Loucy (cell line): Measurements from ENCODE around the gene BANP.

Experiments used
- H2AFZ ChIP-seq: fragments of 200-600 bp; sonication (generic); 2 replicates; pipeline ENCODE4 v1.6.0; 2016; ENCODE audit warnings: antibody characterized with exemption, mild to moderate bottlenecking, low read length, moderate library complexity
- H3F3A ChIP-seq: fragments of 200-600 bp; 2 replicates; pipeline ENCODE4 v1.6.0; 2016; ENCODE audit warnings: antibody characterized with exemption, low read depth, mild to moderate bottlenecking
- H3K27me3 ChIP-seq: fragments of 200-600 bp; sonication (generic); 2 replicates; pipeline ENCODE4 v1.6.1; 2014; ENCODE audit warnings: low read length, mild to moderate bottlenecking; ENCODE audit not compliant: insufficient read depth, poor library complexity, severe bottlenecking
- H3K36me3 ChIP-seq: fragments of 200-600 bp; sonication (generic); 2 replicates; pipeline ENCODE4 v1.6.1; 2016; ENCODE audit warnings: low read length; ENCODE audit not compliant: insufficient read depth
- H3K4me1 ChIP-seq: fragments of 200-600 bp; sonication (generic); 2 replicates; pipeline ENCODE4 v1.5.1; 2014; ENCODE audit warnings: low read length, mild to moderate bottlenecking; ENCODE audit not compliant: insufficient read depth, poor library complexity, severe bottlenecking
- H3K4me2 ChIP-seq: fragments of 200-600 bp; sonication (generic); 2 replicates; pipeline ENCODE4 v1.6.0; 2014; ENCODE audit warnings: antibody characterized with exemption, low read length, low read depth, mild to moderate bottlenecking; ENCODE audit not compliant: poor library complexity, severe bottlenecking
- H3K4me3 ChIP-seq: fragments of 200-600 bp; sonication (generic); 2 replicates; pipeline ENCODE4 v1.5.1; 2014; ENCODE audit warnings: low read length, mild to moderate bottlenecking, mixed read lengths; ENCODE audit not compliant: poor library complexity, severe bottlenecking
- H3K79me2 ChIP-seq: fragments of 200-600 bp; sonication (generic); 2 replicates; pipeline ENCODE4 v1.6.1; 2014; ENCODE audit warnings: low read length; ENCODE audit not compliant: insufficient read depth
- H3K9ac ChIP-seq: fragments of 200-600 bp; sonication (generic); 2 replicates; pipeline ENCODE4 v1.6.0; 2014; ENCODE audit warnings: mild to moderate bottlenecking, low read depth, low read length, moderate library complexity; ENCODE audit not compliant: poor library complexity, severe bottlenecking
- H3K9me2 ChIP-seq: fragments of 200-600 bp; sonication (generic); replicated peaks from 2 replicates; pipeline ENCODE4 v1.6.1; 2016; ENCODE audit warnings: low read depth, low read length, mixed read lengths
- H3K9me3 ChIP-seq: fragments of 200-600 bp; sonication (generic); 2 replicates; pipeline ENCODE4 v1.6.1; 2014; ENCODE audit warnings: mild to moderate bottlenecking, antibody characterized with exemption, low read length, low read depth; ENCODE audit not compliant: insufficient read depth
- H4K20me1 ChIP-seq: fragments of 200-600 bp; sonication (generic); 2 replicates; pipeline ENCODE4 v1.6.0; 2014; ENCODE audit warnings: antibody characterized with exemption, low read length, mild to moderate bottlenecking; ENCODE audit not compliant: insufficient read depth, poor library complexity, severe bottlenecking
- EZH2phosphoT487 ChIP-seq: fragments of 200-600 bp; IDR thresholded peaks from 2 replicates; pipeline ENCODE4 v1.6.1; 2018; ENCODE audit warnings: antibody characterized with exemption, mild to moderate bottlenecking, moderate library complexity, borderline replicate concordance
- TF ChIP-seq, protein P1 (sequence below): fragments of 200-600 bp; sonication (generic); conservative IDR thresholded peaks from 2 replicates; pipeline ENCODE4 v1.5.1; 2014; ENCODE audit warnings: mild to moderate bottlenecking, antibody characterized with exemption, low read length

Gene BANP

DNA sequence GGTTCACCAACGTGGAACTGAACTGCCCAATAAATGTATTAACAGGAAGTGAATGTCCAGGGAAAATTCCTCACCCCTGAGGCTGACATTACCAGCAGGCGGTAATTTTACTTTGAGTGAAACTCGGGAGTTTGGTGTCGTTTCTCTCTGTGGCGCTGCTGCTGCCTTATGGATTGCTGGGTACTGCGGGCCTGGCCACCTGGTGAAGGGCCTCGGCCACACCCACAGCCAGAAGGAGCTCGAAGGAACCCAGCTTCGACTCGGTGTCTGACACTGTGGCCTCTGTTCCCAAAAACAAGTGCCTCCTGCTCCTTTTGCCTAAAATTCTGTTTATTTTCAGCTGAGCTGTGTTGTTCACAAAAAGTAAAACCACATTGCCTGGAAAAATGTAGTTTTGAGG lies 115.0 kb downstream of the BANP start:
- H4K20me1 ChIP-seq = no peaks in the 10 kb centered on the region
- H3K9ac ChIP-seq = no peak overlapping the region
- no peaks in the 10 kb centered on the region for H3K9me2 ChIP-seq
- H2AFZ ChIP-seq = no peak overlapping the region
- peaks cover 6% of the 10 kb centered on the region; the same call in 1 of the 2 replicates for H3K36me3 ChIP-seq
- H3K9me3 ChIP-seq = no peaks in the 10 kb centered on the region
- TF ChIP-seq, protein P1, sequence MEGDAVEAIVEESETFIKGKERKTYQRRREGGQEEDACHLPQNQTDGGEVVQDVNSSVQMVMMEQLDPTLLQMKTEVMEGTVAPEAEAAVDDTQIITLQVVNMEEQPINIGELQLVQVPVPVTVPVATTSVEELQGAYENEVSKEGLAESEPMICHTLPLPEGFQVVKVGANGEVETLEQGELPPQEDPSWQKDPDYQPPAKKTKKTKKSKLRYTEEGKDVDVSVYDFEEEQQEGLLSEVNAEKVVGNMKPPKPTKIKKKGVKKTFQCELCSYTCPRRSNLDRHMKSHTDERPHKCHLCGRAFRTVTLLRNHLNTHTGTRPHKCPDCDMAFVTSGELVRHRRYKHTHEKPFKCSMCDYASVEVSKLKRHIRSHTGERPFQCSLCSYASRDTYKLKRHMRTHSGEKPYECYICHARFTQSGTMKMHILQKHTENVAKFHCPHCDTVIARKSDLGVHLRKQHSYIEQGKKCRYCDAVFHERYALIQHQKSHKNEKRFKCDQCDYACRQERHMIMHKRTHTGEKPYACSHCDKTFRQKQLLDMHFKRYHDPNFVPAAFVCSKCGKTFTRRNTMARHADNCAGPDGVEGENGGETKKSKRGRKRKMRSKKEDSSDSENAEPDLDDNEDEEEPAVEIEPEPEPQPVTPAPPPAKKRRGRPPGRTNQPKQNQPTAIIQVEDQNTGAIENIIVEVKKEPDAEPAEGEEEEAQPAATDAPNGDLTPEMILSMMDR = no peak
- TF ChIP-seq EZH2phosphoT487 = no peak
- H3K4me2 ChIP-seq = no peak overlapping the region
- no peaks in the 10 kb centered on the region for H3K4me1 ChIP-seq
- H3F3A ChIP-seq = no peaks in the 10 kb centered on the region
- H3K79me2 ChIP-seq = no peaks in the 10 kb centered on the region
- no peak overlapping the region for H3K4me3 ChIP-seq
- no peaks in the 10 kb centered on the region for H3K27me3 ChIP-seq

DNA sequence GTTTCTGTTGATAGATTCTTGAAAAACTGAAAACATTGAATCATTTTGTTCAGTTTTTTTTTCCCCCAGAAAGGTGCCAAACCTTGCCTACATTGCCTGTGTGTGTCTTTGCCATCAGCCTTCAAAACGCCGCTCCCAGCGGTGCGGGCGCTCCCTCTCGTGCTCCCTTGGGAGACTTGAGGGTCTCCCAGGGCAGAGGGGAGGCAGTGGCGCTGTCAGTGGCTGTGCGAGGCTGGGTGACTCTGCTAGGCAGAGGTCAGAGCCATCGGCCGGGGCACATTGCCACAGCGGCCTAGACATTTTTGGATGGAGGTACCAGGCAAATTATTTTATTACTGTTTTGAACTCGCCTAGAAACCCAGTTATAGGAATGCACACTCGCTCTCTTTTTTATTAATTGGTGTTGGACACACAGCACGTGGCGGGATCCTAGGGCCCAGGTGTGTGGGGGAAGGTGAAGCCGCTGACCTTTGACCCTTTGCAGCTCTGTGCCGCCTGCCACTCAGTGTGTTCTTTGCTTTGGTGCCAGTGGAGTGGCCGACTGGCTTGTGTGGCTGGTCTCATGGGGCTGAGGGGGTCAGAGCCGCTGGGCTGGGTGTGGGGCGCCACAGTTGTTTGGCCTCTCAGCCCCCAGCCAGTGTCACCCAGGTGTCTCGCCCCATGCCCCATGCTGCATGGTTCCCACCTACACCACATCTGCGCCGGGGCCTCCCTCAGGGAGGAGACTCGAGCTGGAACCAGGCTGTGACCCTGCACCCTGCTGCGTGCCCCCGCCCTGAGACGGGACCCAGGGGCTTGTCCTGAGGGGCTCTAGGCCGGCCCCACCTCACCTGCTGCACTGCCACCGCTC lies 115.7 kb downstream of the BANP start:
- Histone ChIP-seq H3F3A (no peaks in the 10 kb centered on the region), H3K4me3 (no peak overlapping the region), H3K4me1 (no peaks in the 10 kb centered on the region), H3K36me3 (peaks cover 6% of the 10 kb centered on the region; the same call in 1 of the 2 replicates), H3K4me2 (no peak overlapping the region), H3K27me3 (no peaks in the 10 kb centered on the region), H3K79me2 (no peaks in the 10 kb centered on the region), H3K9me3 (no peaks in the 10 kb centered on the region), H2AFZ (no peak overlapping the region), H4K20me1 (no peaks in the 10 kb centered on the region), H3K9ac (no peak overlapping the region), H3K9me2 (no peaks in the 10 kb centered on the region)
- TF ChIP-seq, protein P1 = no peak
- TF ChIP-seq EZH2phosphoT487 = no peak

DNA sequence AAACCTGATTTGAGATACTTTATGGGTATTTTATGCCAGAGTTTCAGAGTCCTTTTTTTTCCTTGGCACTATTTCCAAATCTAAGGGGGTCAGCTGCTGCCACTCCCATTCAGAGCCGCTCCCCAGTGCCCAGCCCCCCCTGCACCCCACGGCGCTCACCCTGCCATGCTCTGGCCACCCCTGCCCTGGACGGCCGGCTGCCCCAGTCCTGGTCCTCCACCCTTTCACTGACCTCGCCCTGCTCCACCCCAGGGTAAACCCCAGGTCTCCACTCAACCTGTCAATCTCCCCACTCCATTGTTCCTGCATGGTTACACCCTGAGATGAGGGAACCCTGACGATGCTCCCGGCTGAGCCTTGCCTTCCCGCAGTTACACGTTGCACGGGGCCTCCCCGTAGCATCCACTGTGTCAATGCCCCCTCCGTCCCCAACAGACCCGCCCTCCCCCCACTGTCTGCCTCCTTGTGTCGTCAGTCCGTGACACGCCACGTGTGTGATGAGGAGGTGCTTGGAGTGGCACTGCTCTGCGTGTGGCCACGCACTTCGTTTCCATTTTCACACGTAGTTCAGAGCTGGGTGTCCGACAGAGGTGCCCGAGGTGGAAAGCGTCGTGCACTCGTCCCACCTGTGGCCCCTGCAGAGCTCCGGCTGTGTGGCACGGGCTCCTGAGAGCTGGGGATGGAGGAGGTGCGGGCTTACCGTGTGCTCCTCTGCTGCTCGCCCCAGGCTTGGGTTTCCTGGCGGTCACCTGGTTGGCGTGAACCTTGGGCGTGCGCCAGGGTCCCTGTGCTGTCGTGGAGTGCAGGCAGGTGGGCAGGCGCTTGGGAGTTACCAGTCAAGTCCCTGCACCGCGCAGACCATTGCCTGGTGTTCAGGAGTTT lies 116.5 kb downstream of the BANP start:
- no peak overlapping the region for H3K9ac ChIP-seq
- no peaks in the 10 kb centered on the region for H3K9me3 ChIP-seq
- H2AFZ ChIP-seq = no peak overlapping the region
- H3K4me3 ChIP-seq = no peak overlapping the region
- no peaks in the 10 kb centered on the region for H4K20me1 ChIP-seq
- TF ChIP-seq, protein P1 = no peak
- no peak for TF ChIP-seq EZH2phosphoT487
- H3K4me2 ChIP-seq = no peak overlapping the region
- no peaks in the 10 kb centered on the region for H3K4me1 ChIP-seq
- no peaks in the 10 kb centered on the region for H3F3A ChIP-seq
- H3K36me3 ChIP-seq = peaks cover 6% of the 10 kb centered on the region; the same call in 1 of the 2 replicates
- no peaks in the 10 kb centered on the region for H3K27me3 ChIP-seq
- H3K79me2 ChIP-seq = no peaks in the 10 kb centered on the region
- H3K9me2 ChIP-seq = no peaks in the 10 kb centered on the region
